Duodenal mucosa (tissue), 2 donors: Measurements from ENCODE around the gene ZNF92.
A peak's percentile ranks its signal among the peaks of the same experiment; 100 is the strongest.
"Not testable (repeated sequence)": the region's sequence is repeated elsewhere in the genome, so short reads cannot be mapped to it uniquely, and the experiment has no call there.

Experiments
- H3K27ac ChIP-seq: one replicate; pipeline ENCODE4 v1.7.0; 2013; ENCODE audit warnings: low read depth, low read length
- H3K27me3 ChIP-seq, 2 donors: one replicate each; pipeline ENCODE4 v1.7.0; 2013; ENCODE audit warnings: low read length in 2 of 2, control low read depth in 1 of 2; ENCODE audit not compliant: insufficient read depth in 2 of 2, control insufficient read depth in 1 of 2
- H3K36me3 ChIP-seq, 2 donors: one replicate each; pipeline ENCODE4 v1.7.0; 2013; ENCODE audit warnings: low read length in 2 of 2, control low read depth in 1 of 2; ENCODE audit not compliant: insufficient read depth in 2 of 2, control insufficient read depth in 1 of 2
- H3K4me1 ChIP-seq, 2 donors: one replicate each; pipeline ENCODE4 v1.7.0; 2013; ENCODE audit warnings: low read length in 2 of 2, control low read depth in 1 of 2; ENCODE audit not compliant: insufficient read depth in 2 of 2, control insufficient read depth in 1 of 2
- H3K4me3 ChIP-seq, 2 donors: one replicate each; pipeline ENCODE4 v1.7.0; 2013; ENCODE audit warnings: low read length in 2 of 2, low read depth in 1 of 2
- H3K9ac ChIP-seq, 2 donors: one replicate each; pipeline ENCODE4 v1.7.0; 2013; ENCODE audit warnings: low read length in 2 of 2, low read depth in 1 of 2
- H3K9me3 ChIP-seq, 2 donors: one replicate each; pipeline ENCODE4 v1.7.0; 2013; ENCODE audit warnings: low read length in 2 of 2, control low read depth in 1 of 2; ENCODE audit not compliant: control insufficient read depth in 1 of 2

ZNF92 gene

DNA sequence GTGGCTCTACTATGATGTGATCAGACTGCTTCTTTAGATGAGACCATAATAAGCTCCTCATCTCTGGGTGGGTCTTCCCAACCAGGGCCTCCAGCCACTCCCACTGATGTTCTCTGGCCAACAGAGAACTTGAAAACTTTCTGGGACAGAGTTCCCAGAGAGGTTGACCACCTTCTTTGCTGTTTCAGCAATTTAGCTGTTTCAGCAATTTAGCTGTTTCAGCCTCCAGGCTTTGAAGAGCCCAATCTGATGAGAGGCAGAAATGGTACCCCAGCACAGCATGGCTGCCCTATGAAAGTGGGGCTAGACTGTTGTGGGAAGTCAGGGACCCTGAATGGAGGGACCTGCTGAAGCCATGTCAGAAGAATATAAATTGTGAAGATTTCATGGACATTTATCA is 49.0 kb downstream of the ZNF92 start:
- H3K36me3 ChIP-seq: no peaks in the 10 kb centered on the region
- no peak overlapping the region for H3K27ac ChIP-seq
- H3K9me3 ChIP-seq: peaks cover 0 to 6% of the 10 kb centered on the region in 2 donors
- H3K4me1 ChIP-seq: no peaks in the 10 kb centered on the region
- H3K9ac ChIP-seq: no peak overlapping the region
- no peaks in the 10 kb centered on the region for H3K27me3 ChIP-seq
- H3K4me3 ChIP-seq: no peak overlapping the region

DNA sequence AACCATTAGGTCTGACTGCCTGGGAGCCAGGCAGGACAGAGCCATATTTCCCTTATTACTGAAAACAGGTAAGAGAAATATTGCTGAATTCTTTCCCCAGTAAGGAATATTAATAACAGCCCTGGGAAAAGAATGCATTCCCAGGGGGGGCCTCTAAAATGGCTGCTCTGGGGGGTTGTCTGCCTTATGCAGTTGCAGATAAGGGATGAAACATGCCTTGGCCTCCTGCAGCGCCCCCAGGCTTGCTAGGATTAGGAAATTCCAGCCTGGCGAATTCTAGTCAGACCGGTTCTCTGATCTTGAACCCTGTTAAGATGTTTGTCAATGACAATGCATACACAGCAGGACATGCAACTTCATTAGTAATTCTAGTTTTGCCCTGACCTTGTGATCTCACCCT is 49.6 kb downstream of the ZNF92 start:
- not testable (repeated sequence) for H3K36me3 ChIP-seq, H3K9ac ChIP-seq, H3K4me1 ChIP-seq, H3K4me3 ChIP-seq, H3K27ac ChIP-seq, H3K27me3 ChIP-seq, H3K9me3 ChIP-seq

DNA sequence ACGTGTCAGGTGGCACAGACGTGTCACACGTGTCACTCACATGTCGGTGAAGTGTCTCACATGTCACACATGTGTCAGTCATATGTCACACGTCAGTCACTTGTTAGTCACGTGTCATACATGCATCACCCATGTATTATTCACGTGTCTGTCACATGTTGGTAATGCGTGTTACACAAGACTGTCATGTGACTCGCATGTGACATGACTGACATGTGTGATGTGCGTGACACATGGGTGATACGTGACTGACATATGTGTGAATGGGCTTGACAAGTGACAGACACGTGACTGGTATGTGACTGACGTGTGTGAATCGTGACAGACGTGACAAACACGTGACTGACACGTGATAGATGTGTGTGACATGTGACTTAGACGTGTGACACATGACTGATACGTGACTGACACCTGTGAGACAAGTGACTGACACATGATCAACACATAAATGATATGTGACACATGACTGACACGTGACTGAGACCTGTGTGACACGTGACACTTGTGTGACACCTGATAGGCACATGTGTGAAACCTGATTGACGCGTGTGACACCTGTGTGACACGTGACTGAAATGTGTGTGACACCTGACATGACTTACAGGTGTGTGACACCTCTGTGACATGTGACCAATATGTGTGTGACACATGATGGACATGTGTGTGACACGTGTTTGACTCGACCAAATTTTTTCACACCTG is 56.1 kb downstream of the ZNF92 start:
- H3K36me3 ChIP-seq: no peaks in the 10 kb centered on the region

DNA sequence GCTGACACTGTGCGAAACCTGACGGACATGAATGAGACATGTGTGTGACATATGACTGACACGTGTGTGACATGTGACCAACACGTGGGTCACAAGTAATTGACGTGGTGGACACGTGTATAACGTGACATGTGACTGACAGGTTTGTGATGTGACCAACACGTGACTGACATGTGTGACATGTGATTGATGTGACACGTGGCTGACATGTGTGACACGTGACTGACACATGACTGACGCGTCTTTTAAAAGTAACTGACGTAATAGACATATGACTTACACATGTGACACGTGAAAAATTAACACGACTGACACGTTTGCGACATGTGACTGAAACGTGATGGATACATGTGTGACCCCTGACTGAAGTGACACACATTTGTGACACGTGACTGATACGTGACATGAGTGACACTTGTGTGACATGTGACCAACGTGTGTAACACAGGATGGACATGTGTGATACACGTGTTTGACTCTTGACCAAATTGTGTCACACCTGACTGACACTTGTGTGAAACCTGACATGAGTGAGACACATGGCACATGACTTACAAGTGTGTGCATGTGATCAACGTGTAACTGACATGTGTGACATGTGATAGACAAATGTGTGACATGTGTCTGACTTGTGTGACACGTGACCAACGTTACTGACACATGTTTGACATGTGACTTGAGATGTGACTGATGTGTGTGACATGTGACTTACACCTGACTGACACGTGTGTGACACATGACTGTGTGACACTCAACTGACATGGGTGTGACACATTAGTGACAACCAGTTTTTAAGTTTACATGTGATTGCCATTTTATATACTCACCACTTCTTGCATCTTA is 56.9 kb downstream of the ZNF92 start:
- no peak overlapping the region for H3K27ac ChIP-seq
- H3K9me3 ChIP-seq: peaks cover 16 to 18% of the 10 kb centered on the region in 2 donors
- no peak overlapping the region for H3K4me3 ChIP-seq
- no peaks in the 10 kb centered on the region for H3K36me3 ChIP-seq
- no peaks in the 10 kb centered on the region for H3K4me1 ChIP-seq
- no peaks in the 10 kb centered on the region for H3K27me3 ChIP-seq
- H3K9ac ChIP-seq: no peak overlapping the region

More for the DNA sequence above, 56.1 kb downstream of the ZNF92 start:
- Histone ChIP-seq H3K27ac (no peak overlapping the region), H3K9ac (no peak overlapping the region), H3K4me1 (no peaks in the 10 kb centered on the region), H3K27me3 (no peaks in the 10 kb centered on the region), H3K9me3 (peaks cover 16 to 18% of the 10 kb centered on the region in 2 donors), H3K4me3 (peak overlapping the region in 1 of 2 donors; percentile 9)

DNA sequence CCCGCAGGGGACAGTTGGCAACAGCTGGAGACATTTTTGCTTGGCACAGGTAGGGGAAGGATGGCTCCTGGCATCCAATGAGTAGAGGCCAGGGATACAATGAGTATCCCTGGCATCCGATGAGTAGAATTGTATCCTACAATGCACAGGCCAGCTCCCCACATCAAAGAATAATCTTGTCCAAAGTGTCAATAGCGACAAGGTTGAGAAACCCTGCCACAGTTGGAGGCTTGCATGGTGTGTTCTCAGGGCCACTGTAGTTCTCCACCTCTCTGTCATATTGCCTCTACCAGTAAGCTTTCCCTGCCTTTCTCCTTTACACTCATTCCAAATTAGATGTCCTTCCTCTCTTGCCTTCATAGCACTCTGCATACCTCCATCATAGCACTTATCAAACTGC is 60.7 kb downstream of the ZNF92 start:
- H3K27ac ChIP-seq: no peak overlapping the region
- peaks cover 15% of the 10 kb centered on the region in 2 donors for H3K9me3 ChIP-seq
- H3K36me3 ChIP-seq: no peaks in the 10 kb centered on the region
- no peak overlapping the region for H3K4me3 ChIP-seq
- no peaks in the 10 kb centered on the region for H3K4me1 ChIP-seq
- H3K27me3 ChIP-seq: no peaks in the 10 kb centered on the region
- no peak overlapping the region for H3K9ac ChIP-seq

DNA sequence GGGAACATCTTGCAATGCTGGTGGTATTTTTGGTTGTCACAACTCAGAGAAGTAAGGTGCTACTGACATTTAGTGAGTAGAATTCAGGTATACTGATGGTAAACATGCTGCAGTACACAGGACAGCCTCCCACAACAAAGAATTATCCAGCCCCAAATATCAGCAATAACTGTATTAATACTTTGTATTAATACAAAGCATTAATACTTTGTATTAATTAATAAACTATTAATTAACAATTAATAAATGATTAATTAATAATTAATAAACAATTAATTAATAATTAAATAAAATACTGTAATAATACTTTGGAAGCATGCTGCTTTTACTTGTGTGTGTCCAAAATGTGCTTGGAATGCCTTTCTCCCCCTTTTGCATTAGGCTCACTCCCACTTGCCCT is 62.5 kb downstream of the ZNF92 start:
- Histone ChIP-seq H3K36me3 (no peaks in the 10 kb centered on the region), H3K4me1 (no peaks in the 10 kb centered on the region), H3K9me3 (no peaks in the 10 kb centered on the region), H3K4me3 (no peak overlapping the region), H3K9ac (no peak overlapping the region), H3K27me3 (no peaks in the 10 kb centered on the region), H3K27ac (no peak overlapping the region)

DNA sequence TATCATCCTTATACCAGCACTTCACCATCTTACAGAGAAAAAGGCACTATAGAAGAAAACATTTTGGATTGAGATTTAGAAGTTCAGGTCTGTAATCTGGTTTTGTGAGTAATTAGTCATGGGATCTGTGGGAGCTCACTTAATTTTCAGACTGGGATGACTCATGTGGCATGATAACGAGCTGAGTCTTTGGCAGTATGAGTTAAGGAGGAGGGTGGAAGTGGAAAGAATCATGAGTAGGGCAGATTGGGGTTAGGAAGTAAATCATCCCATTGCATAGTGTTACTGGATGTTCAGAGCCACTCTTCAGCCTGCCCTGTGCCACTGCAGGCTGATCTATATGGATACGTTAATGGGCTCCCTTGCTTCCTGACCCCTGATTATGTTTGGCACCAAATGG is 64.9 kb downstream of the ZNF92 start:
- no peaks in the 10 kb centered on the region for H3K9me3 ChIP-seq
- H3K9ac ChIP-seq: no peak overlapping the region
- no peak overlapping the region for H3K4me3 ChIP-seq
- H3K27me3 ChIP-seq: no peaks in the 10 kb centered on the region
- H3K4me1 ChIP-seq: no peaks in the 10 kb centered on the region
- H3K27ac ChIP-seq: no peak overlapping the region
- H3K36me3 ChIP-seq: no peaks in the 10 kb centered on the region

DNA sequence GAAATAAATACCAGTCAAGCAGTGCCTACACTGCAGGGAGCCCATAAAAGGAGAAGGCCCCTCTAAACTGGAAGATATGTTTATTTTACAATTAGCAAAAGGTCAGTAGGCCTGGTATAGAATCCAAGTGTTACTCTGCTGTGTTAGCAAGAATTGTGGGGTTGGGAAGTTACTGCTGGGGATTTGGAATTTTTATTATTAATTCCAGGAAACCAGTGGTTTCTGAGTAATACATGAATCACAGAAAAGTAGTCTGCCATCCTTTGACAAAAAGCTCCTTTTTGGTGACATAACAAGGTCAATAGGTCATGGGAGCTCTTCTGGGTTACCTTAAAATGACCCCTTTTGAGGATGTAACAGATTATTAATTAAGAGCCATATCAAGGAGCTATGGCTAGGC is 67.4 kb downstream of the ZNF92 start:
- Histone ChIP-seq H3K27ac (no peak overlapping the region), H3K9ac (no peak overlapping the region), H3K27me3 (no peaks in the 10 kb centered on the region), H3K36me3 (no peaks in the 10 kb centered on the region), H3K9me3 (no peaks in the 10 kb centered on the region), H3K4me1 (no peaks in the 10 kb centered on the region), H3K4me3 (no peak overlapping the region)

DNA sequence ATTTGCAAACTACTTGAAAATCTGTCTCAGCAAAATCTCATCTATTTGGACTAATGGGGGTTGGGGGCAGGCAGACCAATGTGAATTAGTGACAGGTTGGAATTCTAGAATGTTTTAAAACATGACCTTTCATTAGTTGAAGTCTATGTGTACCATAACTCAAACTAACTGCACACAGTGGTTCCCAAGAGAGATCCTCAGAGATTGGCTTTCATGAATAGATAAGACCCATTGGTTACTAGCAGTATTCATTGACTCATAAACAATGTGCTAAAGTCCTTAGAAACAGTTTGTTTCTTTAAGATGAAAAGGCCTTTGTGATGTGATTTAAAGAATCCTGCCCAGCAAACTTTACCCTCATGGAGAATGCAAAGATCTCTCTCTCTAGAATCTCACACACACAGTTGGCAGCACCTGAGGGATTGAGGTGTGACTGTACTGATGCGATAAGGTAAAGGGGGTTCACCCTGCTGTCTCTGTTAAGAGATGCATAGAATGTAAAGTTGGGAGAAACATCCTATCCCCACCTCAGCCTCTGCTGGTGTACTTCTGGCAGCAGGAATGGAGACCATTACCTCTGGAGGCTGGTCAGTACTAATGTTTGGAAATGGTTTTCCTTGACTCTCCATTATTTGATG is 70.7 kb downstream of the ZNF92 start:
- Histone ChIP-seq H3K4me3 (no peak overlapping the region), H3K36me3 (no peaks in the 10 kb centered on the region), H3K27me3 (no peaks in the 10 kb centered on the region), H3K4me1 (no peaks in the 10 kb centered on the region), H3K9ac (no peak overlapping the region), H3K27ac (no peak overlapping the region), H3K9me3 (peaks cover 0 to 5% of the 10 kb centered on the region in 2 donors)
